Left ventricle myocardium superior (tissue), 1 donor: Measurements from ENCODE around the gene GSTO2. TPM values are rescaled to one million over a fixed set of nuclear protein-coding genes. Genes with fewer than 3 reads are reported as not detected.

Experiments
- ATAC-seq: fragments of 200-7000 bp; cut with Tn5 transposase; one replicate; pipeline ENCODE4 v1.9.1; 2020; ENCODE audit warnings: mild to moderate bottlenecking, moderate library complexity
- DNase-seq: peaks from one replicate; pipeline ENCODE4 v3.0.0-alpha.2; 2020
- intact Hi-C: fragments of 100-400 bp; cut with micrococcal nuclease; formaldehyde crosslinking; loops from one replicate; pipeline ENCODE4 v1.11.0; 2022
- total RNA-seq: library from RNA; stranded (reverse); fragmentation: NEBNext Ultra II Directional; extraction: Animal tissue kit (Norgen Biotek cat#: 25700); gene quantifications from one replicate; pipeline ENCODE4 v1.2.1, GENCODE V29; 2021
- donor health status: DM: no; HTN: yes; CAD: no; lungs with severe emphysema.

The GSTO2 gene
- total RNA-seq, 1 donor from 2014 or later, result 1.1 TPM

DNA sequence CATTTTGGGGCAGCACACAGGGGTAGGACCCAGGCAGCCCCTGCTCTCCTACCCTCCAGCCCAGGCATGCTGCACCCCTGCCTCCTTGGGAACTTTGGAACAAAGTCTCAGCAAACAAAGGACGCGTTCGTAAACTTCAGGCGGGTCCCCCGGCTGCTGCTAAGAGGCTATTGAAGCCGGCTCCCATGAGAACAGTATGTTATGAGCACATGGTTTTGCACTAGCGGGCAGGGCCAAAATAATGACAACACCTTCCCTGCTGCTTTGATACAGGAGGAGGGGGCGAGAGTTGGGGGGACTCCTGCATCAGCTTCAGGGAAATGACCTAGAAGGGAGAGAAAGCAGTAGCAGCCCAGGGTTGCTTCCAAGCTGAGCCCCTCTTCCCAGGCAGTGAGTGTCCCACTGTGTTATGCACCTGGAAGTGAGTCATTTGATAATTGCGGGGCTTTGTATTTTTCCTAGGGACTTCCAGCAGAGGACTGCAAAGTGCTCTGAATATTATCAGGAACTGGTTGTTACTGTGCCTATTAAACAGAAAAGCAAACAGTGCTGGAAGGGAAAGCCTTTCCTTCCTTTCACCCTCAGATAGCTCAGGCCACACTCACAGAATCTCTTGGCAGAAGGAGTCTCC is 62.3 kb downstream of the GSTO2 start:
- intact Hi-C loops, result no loop called here
- peak; percentile 57 for ATAC-seq
- peak; percentile 71 for DNase-seq

DNA sequence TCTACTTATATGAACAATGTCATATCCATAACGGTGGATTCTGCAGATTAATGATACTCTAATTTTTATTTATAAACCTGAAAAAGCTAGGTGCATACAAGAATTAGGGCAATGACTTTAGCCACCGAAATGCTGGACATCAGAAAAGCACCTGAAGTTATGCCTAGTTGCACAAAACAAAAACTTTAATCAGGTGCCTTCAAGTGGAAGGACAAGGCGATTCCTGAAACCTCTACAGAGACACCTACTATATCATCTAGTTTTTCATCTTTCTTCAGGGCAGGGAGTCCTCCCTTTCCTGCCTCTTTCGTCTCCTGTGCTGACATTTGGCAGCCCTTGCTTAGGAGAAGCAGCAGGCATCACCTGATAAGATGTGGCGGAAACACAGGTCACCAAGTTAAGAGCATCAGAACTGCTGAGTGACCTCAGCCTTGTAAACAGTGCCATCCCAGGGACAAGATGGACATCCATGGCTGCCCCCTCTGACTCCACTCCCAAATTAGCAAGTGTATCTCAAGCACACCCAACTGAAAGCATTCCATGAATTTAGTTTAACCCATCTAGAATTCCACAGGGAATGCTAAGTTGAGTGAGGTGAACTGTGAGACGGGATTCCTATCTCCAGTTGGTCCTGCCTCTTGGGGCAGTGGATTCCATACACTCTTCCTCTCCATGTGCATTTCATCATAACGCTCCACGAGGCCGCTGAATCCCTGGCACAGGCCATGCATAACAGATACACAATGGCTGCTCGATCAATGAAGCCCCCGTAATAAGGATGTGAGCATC is 63.5 kb downstream of the GSTO2 start:
- intact Hi-C loops, result no loop called here
- ATAC-seq (peak; percentile 37), DNase-seq (no peak)

GRCh38 chr10:104333032-104333727 is 64.2 kb downstream of the GSTO2 start:
- intact Hi-C loops, result no loop called here
- DNase-seq (no peak), ATAC-seq (no peak)

DNA sequence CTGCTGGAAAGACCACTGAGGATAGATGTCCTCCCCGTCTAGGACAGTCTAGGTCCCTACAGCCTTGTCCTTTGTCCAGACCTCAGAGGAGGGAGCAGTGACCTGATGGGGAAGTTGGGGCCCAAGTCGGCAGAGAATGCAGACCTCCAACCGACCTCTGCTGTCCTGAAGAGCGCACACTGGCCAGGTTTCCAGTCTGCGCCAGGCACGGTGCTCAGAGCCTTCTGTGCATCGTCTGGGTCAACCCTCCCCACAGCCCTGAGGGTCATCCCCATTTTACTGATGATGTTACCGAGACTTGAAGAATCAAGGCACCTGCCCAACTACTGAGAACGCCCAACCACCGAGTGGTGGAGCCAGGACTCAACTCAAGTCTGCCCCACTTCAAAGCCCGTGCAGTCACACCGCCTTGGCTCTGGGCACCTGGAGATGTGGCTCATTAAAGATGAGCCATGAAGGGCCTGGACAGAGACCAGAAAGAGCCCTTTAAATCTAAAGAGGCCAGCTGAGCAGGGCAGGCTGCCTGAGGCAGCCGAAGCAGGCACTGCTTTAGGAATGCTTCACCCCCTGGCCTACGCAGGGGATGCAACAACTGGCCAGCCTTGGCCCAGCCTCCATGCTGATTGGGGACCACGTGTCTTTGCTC is 64.9 kb downstream of the GSTO2 start:
- no peak for ATAC-seq
- intact Hi-C loops, result no loop called here
- no peak for DNase-seq

DNA sequence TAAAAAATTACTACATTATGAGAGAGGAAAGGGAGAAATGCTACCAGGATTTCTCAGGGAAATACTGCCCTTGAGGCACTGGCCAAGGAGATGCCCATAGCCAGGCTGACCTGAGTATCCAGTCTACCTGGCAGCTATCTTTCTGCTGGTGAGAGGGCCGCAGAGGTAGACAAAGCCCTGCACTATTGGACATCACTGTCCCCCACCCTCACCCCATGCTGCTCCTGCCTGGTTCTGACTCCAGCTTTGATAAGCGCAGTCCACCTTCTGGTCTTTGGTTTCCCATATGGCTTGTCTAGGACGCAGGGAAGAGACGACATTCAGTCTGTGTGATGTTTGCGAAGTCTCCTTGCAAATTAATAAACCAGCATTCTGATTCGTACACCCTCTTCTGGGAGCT is 65.6 kb downstream of the GSTO2 start:
- DNase-seq, result no peak
- no peak for ATAC-seq
- intact Hi-C loops, result no loop called here

DNA sequence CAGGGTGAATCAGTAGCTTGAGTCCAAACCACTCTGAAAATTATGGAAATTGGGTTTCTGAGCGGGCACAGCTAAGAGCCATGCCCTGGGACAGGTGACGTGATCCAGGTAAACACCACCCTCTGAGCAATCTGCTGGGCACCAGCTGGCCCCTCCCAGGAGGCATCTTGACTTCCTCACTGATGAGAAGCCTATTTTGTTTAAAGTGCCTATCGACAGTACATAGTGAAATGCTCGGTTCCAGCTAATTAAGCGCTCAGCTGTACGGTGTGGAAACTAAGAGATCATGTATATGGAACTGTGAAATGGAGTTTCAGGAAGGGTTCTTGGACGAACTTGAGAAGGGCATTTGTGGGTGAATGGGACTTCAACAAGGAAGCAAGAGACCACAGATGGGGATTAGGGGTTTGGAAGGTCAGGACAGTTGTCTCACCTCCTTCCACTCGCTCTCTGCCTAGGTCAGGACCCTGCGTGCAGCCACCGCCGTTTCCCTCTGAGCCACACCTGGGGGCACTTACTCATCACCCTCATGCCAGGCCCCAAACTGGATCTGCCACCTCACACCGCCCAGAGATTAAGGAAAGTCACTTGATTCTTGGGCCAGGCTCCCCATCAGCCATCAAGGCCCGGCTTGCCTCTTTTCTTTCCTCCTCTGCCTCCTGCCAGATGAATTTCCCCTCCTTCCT is 66.1 kb downstream of the GSTO2 start:
- ATAC-seq, result no peak

DNA sequence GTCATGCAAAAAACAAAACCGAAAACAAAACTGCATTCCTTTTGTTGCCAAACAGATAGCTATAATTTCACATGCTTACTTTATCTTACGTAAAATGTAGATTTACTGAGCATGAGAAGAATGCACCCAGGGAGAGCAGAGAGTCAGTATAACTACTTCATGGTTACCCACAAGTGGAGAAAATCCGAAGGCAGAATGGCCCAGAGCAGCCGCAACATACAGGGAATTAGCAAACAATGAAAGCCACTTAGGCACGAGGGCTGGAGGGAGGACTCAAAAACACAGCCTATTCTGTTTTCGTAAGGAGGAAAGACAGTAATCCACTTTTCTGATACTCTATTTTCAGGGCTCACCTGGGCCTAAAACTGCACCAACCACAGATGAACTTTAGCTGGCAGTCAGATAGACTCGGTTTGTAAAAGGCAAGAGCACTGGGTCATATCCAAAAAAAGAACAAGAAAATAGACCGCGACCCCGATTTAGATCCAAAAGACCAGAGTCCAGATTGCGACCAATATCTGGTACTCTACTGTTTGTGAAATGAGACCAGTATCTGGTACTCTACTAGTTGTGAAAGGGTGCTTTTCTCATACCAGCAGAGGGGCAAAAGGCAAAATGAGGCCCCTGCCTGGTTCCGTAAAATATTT is 68.0 kb downstream of the GSTO2 start:
- intact Hi-C loops, result no loop called here

More for the DNA sequence above, 66.1 kb downstream of the GSTO2 start:
- no peak for DNase-seq
- intact Hi-C loops, result no loop called here

GRCh38 chr10:104337521-104337984 is 68.6 kb downstream of the GSTO2 start:
- intact Hi-C loops, result no loop called here
- ATAC-seq, result peak; percentile 30
- peak; percentile 61 for DNase-seq

More for the DNA sequence above, 68.0 kb downstream of the GSTO2 start:
- DNase-seq (no peak), ATAC-seq (no peak)

DNA sequence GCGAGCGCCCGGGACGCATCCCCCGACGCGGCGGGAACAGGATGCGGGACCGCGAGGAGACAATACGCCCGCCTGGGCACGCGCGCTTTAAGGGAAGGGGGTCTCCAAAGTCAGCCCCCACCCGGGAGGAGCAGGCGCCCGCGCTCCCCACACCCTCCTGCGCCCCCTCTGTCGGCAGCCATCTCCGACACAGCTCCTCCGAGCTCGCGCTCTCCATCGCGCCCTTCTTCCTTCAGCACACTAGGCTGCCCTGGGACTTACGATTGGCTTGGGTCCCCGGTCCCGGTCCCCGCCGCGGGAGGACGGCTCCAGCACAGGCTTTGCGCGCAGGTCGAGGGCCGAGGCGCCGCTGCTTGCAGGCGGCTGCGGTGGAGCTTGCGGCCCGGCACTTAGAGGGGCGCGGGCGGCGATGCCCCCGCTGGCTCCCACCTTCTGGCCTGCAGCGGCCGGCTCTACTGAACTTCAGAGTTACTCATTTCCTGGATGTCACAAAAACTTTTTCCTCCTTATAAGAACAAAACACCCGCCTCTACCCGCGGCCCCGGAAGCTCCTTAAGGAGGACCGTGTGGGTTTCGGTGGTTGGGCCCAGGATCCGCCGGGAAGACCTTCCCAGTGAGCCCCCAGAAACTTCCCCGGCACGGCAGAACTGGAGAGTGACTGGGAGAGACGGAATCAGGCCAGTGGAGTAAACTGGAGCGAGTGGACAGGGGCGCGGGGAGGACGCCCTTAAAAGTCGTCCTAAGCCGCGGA is 69.2 kb downstream of the GSTO2 start, which contains the start of gene ITPRIP:
TSS of gene ITPRIP (minus strand) at position 481 of the 751 bp plus-strand sequence. CDS start 22,414 bp downstream, outside the sequence.
- ATAC-seq (peak; percentile 78), DNase-seq (peak; percentile 84)
- intact Hi-C loops, result no loop called here

- ATAC-seq (peak; percentile 42), DNase-seq (no peak)
- intact Hi-C loops, result loop anchor here (5.0 kb wide), 1 partner anchor 32 kb away; no protein-coding TSS in a partner anchor
Measured at GRCh38 chr10:104339469-104340110, 70.6 kb downstream of the GSTO2 start.

DNA sequence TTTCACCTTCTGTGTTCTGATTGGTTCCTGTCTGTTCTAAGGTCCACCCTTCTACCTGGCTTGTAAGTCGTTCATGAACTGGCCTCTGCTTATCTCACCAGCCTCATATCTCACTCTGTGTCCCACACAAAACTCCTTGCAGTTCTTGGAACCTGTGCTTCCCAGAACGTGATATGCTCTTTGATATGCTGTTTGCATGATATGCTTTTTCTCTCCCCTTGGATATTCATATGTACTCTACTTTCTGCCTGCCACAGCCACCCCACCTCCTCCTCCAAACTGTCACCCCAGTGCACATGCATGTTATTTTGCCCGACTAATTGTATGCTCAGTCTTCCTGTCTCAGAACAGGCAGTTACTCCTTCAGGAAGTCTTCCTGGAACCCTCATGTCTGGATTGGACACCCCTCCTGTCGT is 71.1 kb downstream of the GSTO2 start:
- peak; percentile 13 for ATAC-seq
- DNase-seq, result no peak
- intact Hi-C loops, result loop anchor here (5.0 kb wide), 1 partner anchor 33 kb away; no protein-coding TSS in a partner anchor

- intact Hi-C loops, result loop anchor here (5.0 kb wide), 1 partner anchor 33 kb away; no protein-coding TSS in a partner anchor
- DNase-seq (no peak), ATAC-seq (no peak)
Measured at GRCh38 chr10:104340641-104341040, 71.7 kb downstream of the GSTO2 start.

DNA sequence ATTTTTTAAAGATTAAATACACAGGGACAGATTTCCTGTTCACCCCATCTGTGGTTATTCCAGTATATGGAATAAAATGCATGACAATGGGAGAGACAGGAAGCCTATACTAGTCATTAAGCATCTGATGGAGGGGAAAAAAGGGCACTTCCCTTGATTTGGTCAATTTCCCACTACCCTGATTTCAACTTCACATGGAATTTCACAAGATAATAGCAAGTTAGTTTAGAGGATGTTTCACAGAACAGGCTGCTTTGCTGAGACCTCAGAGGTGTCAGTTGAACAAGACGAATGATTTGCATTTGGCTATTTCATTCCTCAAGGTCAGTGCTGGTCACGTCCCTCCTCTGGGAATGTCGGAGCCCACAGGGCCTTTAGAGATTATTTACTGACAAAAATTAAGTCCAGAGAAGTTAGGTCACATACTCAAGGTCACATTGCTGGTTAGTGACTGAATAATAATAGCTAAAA is 74.0 kb downstream of the GSTO2 start:
- intact Hi-C loops, result loop anchor here (5.0 kb wide), 1 partner anchor 36 kb away; no protein-coding TSS in a partner anchor
- DNase-seq (no peak), ATAC-seq (no peak)

DNA sequence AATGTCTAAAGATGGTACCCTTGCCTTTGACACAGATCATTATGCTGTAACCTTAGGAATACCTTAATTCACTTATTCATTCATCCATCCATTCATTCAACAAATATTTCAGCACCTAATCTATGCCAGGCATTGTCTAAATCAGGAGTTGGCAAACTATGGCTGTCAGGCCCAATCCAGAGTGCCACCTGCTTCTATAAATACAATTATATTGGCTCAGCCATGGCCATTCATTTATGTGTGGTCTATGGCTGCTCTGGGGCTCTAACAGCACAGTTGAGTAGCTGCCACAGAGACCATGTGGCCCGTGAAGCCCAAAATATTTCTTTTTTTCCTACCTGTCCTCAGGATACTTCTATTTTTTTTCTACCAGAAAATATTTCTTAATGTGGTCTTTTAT is 75.2 kb downstream of the GSTO2 start:
- intact Hi-C loops, result loop anchor here (5.0 kb wide), 1 partner anchor 37 kb away; no protein-coding TSS in a partner anchor
- DNase-seq (no peak), ATAC-seq (peak; percentile 75)

GRCh38 chr10:104345515-104345914 is 76.5 kb downstream of the GSTO2 start:
- intact Hi-C loops, result no loop called here
- DNase-seq (no peak), ATAC-seq (no peak)

DNA sequence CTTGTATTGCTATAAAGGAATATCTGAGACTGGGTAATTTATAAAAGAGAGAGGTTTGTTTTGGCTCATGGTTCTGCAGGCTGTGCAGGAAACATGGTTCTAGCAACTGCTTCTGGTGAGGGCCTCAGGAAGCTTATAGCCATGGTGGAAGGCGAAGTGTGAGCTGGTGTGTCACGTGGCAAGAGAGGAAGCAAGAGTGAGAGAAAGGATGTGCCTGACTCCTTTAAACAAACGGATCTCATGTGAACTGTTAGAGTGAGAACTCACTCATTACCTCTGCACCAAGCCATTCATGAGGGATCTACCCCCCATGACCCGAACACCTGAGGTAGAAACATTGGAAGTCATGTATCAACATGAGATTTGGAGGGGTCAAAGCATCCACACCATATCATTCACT is 77.0 kb downstream of the GSTO2 start:
- no peak for DNase-seq
- intact Hi-C loops, result no loop called here
- ATAC-seq, result no peak
